Uterus (tissue), 2 donors: ENCODE measurements around the gene CPE.
"Not testable (repeated sequence)": the region's sequence is repeated elsewhere in the genome, so short reads cannot be mapped to it uniquely, and the experiment has no call there.

ENCODE experiments used
- CTCF ChIP-seq, 4 experiments: fragments of 200-600 bp in 2 of 4; fragments of 450-650 bp in 2 of 4; sonication (generic) in 2 of 4; IDR thresholded peaks; one replicate each; pipeline ENCODE4 v1.5.1; 2016 to 2019; ENCODE audit warnings: antibody characterized with exemption in 4 of 4, mild to moderate bottlenecking in 2 of 4, moderate library complexity in 1 of 4
- POLR2A ChIP-seq, 2 donors: fragments of 450-650 bp; IDR thresholded peaks; one replicate each; pipeline ENCODE4 v1.6.1; 2016; ENCODE audit warnings: antibody characterized with exemption in 2 of 2, mild to moderate bottlenecking in 1 of 2, moderate library complexity in 1 of 2

- TF ChIP-seq POLR2A, CTCF (IDR thresholded peaks at IDR 0.05): not testable (repeated sequence)
Measured at GRCh38 chr4:165492583-165492982, 113.8 kb downstream of the CPE start.
